ENCODE data around the gene COL6A3.

COL6A3 gene

DNA sequence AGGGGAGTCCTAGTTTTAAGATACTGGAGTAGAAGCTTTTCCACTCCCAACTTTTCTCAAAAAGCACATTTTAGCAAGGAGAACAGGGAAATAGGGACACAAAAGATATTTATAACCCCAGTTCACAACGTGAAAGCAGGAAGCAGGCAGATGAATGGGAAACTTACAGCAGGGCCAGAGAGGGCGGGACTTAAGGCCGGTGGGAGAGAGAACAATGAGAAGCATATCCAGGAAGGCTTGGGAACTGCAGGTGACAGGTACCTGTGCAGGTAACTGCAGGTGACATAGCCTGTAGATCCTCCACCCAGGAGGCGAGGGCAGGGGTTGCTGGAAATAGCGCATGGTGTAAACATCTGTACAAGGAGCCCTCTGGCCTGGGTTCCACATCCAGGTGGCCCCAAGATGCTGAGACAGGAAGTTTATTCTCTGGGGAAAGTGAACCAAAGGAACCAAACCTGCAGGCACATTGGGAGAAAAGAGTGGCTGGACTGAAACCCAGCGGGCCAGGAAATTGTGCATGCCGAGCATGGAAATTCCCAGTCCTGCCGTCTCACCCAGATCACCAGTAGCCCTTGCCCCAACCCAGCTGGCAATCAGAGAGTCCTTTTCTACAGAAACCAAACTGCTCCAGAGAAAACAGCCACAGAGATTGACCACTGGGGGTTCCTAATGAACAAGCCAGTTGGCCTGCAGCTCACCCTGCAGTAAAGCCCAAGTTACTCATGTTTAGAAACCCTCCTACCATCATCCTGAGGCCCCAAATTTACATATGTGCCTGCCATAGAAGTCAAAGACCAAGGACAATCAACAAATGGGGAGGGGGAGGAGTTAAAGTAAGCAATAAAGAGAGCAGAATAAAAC is 24.3 kb upstream of the COL6A3 start:
- no peak for DNase-seq

DNA sequence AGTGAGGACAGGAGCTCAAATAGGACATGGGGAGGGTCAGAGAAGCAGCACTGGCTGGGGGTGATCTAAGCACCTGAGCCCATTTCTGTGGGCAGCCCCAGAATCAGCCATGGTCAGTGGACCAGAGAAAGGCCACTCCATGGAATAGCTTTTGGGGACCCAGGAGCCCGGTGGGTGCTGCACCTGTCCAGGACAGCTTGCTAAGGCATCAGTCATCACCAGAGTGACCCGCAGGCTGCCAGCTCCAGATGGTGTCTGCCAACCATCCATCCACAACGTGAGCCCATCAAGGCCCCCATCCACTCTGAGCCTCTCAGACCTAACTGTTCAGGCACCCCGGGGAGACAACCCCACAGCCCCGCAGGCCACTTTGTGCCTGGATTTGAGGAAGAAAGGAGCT is 23.6 kb upstream of the COL6A3 start:
- DNase-seq, result no peak

DNA sequence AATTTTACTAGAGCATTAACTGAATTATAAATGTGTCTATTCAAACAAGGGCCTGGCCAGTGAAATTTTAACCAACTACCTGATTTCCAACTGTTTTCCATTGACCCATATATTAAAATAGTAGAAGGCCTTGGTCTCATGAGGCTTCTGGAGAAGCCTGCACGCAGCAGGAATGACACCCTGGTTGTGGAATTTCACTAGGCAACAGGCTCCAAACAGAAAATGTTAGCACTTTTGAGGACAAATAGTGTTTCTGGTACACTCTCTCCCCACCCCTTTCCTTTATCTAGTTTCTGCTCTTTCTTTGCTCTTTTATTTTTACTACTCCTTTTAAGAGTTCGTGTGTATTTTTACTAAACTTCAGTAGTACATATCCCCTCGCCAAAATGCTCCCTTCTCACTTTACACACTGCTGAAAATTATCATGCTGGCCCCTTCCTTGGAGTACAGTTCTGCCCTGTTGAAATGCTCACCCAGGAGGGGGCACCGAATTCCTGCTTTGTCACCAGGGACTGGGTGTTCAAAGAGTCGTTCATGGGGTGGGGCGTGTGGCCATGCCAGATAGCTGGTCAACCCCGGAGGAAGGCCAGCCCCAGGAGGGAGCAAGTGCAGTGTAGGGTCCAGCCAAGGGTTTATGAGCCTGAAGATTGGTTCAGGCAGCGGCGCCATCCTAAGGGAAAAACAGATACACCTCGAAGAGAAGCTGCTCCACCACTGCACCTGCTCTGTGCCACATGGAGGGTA is 22.1 kb upstream of the COL6A3 start:
- no peak for DNase-seq

DNA sequence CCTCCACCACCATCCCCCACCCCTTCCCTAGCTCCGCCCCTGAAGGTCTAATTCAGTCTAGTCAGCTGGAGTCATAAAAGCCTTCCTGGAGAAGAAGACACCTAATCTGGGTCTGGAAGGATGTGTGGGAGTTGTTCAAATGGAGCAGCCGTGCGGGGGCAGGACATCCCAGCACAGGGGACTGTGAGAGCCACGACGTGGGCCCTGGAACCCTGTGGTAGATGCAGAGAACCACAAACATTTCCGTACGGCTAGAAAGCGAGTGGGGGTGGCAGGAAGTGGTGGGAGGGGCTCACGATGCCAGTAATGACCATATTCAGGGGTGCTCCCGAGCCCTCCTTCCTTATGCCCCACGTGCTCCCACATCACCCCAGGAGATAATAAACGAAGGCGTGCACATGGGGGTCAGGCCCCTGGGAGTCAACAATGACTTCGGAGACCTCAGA is 20.9 kb upstream of the COL6A3 start:
- DNase-seq, result peak; percentile 49

DNA sequence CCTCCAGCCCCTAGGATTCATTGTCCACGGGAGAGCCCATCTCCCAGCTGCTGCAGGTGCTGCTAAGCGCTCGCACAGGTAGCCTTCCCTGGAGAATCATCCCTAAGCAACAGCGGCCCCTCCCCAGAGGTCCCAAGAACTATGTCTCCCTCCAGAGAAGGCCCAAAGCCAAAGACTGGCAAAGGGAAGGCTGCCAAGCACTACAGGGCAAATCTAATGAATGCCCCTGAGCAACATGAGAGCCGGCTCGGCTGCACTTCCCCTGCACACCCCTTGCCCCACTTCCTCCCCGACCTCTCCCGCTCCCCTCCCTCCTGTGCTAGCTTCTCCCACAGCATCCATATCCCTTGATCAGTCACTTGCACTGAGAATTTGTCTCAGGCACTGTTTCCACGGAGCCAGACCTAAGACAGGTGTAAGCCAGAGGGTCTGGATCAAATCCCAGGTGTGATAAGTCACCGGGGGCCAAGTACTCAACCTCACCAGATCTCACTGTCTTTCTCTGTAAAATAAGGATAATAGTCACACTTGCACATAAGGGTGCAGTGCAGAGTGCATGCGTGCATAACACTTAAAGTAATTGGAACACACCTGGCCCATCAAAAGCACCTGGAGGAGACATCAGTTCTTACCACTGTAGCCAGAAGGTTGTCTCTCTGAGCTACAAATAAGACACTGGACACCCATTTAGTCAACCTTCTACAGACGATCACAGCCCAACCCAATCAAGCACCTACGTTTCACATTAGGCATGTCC is 20.1 kb upstream of the COL6A3 start:
- DNase-seq, result no peak

DNA sequence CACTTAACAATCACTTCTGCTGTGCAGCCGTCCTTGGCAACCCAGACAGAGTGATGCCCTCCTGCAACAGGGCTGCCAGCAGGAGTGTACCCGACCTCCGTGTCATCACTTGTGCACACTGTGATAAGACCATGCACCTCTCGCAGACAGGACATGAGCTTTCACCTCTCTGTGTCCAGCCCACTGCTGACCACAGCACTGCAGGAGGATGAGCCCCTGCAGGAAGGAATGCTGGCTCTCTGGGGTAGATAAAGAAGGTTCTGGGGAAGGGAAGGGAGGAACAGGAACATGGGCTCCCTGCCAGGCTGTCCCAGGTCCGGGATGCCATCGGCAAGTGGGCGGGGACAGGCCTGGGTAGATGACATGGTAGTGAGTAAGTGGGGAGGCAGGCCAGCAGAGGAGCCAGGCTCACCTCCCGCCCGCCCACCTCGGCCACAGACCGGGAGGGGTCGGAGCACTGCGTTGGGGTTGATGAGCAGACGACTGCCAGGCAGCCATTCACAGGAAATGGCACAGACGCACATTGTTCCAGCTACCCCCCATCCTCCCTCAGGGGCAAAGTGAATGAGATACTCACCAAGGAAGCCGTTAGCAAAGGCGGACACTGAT is 18.6 kb upstream of the COL6A3 start:
- DNase-seq, result peak; percentile 64

DNA sequence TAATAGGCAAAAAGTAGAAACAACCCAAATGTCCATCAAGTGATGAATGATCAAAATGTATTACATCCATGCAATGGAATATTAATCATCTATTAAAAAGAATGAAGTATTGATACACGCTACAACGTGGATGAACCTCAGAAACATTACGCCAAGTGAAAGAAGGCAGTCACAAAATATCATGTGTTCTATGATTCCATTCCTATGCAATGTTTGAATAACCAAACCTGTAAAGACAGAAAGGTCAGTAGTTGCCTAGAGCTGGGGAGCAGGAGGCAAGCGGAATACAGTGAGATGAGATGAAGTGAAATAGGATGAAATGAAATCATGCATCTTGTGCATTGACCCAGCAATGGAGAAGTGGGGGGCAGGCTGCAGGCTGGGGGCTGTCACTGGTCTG is 17.9 kb upstream of the COL6A3 start:
- no peak for DNase-seq

DNA sequence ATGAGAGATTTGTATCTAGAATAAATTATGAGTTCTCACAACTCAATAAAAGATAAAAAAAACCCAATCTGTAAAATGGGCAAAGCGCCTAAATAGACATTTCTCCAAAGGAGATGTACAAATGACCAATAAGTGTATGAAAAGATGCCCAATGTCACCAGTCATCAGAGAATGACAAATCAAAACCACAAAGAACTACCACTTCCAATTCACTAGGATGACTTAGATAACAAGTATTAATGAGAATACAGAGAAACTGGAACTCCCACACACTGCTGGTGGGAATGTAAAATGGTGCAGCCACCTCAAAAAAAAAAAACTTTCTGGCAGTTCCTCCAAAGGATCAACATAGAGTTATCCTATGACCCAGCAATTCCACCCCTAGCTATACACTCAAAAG is 17.4 kb upstream of the COL6A3 start:
- no peak for DNase-seq

DNA sequence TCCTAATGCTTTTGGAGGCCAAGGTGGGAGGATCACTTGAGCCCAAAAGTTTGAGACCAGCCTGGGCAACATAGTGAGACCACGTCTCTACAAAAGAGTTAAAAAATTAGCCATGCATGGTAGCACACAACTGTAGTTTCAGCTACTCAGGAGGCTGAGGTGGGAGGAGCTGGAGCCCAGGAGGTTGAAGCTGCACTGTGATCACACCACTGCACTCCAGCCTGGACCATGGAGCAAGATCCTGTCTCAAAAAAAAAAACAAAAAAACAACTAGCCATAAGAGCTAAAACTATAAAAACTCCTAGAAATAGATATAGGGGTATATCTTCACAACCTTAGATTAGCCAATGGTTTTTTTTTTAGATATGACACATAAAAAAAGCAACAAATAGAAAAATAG is 16.9 kb upstream of the COL6A3 start:
- no peak for DNase-seq

DNA sequence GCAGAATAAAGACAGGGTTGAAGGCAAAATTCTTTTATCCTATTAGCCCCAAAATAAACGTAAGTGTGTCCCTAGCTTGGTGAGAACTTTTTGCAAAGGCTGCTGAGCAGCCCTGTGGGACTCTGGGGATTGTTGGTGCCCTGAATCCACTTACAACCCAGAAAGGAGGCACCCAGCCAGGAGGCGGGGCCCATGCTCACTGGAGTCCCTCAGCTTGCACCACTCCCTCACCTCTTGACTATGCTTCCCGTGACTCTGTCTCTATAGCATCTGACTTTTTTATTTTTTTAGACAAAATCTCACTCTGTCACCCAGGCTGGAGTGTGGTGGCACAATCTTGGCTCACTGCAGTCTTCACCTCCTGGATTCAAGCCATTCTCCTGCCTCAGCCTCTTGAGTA is 15.8 kb upstream of the COL6A3 start:
- DNase-seq, result no peak

DNA sequence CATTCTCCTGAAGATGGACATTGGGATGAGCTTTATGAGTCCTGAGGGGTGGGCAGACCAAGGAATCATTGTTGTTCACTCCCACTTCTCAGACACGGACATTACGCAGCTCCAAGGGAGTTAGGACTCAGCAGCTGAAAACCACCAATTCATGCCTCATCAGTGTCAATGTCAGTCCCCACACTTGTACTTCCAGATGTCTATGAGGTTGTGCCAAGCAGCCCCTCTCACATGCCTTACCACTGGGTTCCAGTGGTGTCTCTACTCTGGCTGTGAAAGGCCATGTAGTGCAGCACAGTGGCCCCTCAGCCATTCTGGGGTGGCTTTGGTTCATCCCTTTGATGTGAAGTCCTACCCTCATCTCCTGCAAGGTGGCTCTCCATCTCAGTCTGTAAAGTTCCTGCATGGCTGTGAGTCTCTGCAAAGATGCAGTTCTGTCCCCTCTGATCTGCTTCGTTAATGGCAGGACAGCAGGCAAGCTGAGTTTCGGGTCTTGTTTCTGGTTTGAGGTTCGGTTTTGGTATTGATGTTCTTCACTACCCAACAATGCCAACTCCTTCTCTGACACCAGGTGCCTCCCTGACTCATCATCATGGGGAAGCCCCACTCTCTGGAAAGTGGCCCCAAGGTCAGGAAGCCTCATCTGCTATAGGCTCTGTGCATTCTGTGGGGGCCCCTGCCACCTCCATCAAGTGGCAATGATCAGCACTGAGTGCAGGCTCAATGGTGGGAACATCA is 14.0 kb upstream of the COL6A3 start:
- DNase-seq, result no peak

DNA sequence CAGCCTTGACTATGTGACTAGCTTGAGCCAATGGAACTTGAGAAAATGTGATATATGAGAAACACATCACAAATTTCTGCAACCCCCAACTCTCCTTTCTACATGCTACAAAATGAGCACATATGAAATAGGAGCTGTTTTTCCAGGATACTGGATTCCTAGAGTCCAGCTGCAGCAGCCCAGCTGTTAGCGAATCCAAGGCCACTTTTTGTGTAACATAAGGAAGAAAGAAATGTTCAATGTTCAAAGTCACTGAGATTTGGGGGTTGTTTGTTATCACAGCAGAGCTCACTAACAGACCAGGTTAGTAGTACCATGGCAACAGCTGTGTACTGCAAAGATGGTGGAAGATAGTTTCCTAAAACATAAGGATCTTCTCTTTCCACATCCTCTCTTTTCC is 12.6 kb upstream of the COL6A3 start:
- no peak for DNase-seq

DNA sequence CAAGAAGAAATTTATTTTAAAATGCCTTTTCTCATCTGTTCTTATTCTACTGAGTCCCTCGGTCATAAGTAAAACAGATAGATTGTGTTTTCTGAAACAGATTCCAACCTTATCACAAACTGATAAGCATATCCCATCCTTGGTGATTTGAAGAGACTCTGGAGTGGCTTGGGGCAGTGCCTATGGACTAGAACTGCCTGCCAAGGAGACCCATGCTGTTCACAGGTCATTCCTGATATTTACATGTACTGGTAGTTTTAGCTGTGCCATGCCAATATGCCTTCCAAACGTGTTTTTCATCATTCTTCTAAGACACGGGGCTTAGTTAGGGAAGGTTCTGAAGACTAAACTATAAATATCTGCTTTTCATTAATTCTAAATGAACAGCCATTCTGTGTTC is 11.4 kb upstream of the COL6A3 start:
- no peak for DNase-seq

DNA sequence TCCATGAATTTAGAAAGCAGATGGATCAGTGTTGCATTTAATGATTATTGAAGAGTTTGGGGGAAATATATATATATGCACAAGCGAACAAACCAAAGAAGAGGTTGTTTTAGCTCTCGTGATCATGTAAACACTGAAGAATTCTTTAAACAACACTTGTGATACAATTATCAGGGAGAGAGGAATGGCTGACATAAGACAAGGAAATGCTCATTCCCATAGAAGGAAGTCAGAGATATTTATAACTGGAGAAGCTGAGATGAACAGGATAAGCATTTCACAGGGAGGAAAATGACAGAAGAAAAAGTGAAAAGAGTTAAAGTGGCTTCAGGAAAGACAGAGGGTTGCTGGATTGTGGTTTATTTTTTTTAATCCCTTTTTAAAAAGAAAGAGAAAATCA is 10.6 kb upstream of the COL6A3 start:
- no peak for DNase-seq

DNA sequence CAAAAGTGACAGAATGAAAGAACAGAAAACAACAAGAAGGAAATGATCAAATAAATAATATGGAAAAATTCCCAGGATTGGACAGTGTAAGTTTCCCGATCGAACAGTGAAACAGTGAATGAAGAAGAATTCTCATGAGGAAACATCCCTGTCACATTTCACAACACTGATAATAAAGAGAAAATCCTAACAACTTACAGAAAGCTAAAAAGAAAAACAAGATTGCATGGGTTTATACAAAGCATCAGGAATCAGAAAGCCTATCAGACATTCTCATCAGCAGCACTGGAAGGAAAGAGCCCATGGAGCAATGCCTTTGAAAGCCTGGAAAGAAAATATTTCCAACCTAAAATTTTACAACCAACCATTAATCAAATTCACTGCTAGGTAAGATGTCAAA is 9.9 kb upstream of the COL6A3 start:
- DNase-seq, result no peak

DNA sequence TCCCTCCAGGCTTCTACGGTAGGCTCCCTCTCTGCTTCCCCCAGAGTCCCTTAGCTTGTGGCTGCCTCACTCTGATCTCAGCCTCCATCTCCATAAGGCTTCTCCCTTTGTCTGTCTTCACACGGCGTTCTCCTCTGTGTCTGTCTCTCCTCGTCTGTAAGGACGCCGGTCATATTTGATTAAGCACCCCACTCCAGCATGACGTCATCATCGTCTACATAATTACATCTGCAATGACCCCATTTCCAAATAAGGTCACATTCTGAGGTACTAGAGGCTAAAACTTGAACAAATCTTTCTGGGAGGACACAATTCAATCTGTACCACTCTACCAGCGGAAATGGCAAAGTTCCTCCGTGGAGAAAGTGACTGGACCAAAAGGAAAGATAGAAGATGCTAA is 8.3 kb upstream of the COL6A3 start:
- no peak for DNase-seq

DNA sequence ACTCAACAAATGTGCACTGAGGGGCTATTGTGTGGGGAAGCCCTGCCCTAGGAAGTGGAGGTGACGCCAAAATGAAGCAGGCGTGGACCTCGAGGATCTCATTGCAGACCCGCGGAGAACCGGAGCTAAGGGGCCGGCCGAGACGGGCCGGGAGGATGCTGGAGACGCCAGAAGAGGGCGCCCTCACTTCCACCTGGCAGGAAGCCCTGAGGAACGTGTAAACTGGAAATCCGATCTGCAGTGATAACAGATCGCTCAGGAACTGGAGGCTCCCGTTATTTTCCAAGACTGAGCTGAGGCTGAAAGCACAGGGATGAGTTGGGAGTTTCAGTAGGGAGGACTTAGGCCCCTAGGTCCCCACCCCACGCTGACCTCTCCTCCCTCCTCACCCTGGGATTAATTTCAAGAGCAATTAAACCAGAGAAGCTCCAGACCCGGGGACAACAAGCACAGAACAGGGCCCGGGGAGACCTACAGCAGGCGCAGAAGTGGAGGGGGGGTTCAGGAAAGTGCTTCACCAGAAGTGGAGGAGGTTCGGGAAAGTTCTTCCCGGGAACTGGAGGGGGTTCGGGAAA is 7.7 kb upstream of the COL6A3 start:
- peak; percentile 67 for DNase-seq

DNA sequence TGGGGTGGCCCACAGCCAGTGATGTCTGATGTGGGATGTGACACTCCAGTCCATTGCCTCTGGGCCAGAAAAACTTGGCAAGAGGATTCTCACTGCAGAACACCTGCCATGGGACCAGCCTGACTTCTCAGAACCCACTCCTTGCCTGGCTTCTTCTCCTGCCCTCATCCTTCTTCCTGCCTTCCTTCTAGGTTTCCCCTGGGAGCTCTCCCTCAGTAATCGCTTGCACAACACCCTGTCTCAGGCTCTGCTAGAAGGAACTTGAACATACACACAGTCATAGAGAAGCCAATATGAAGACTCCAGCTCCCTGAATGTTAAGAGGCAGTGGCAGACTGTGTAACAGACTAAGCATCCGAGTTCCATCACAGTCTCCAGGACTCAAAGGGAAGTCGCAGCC is 4.3 kb upstream of the COL6A3 start:
- no peak for DNase-seq

DNA sequence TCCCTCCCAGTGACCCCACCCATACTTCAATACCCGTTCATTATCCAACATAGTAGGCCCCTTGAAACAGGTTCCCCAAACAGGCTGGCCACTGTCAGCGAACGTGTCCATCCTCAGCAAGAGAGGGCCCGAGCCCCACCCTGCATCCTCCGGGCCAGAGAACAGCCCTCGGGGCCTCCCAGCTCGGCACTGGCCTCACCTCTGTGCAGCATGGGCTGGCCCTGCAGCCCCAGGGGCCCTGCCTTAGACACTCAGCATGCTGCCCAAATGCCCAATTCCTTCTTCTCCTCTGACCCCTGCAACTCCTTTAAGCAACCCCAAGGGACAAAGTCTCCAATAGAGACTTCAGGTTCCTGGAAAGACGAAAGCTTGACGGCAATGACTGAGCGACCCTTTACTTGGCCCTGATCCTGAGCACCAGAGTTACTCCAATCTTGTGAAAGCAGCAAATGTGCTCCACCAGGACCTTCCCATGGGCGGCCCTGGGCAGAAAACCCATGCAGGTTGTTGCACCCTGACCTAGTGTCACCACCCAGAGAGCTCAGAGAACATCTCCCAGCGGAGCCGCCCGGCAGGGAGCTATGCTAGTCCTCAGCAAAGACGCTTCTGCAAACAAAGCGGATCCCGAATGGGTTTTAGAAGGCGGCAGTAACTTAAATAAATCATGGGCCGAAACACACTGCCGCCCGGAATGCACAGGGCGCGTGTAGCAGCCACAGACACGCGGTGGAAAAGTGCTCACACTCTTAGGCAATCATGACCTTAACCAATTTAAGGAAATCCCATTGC is 782 bp downstream of the COL6A3 start:
- DNase-seq, result no peak

DNA sequence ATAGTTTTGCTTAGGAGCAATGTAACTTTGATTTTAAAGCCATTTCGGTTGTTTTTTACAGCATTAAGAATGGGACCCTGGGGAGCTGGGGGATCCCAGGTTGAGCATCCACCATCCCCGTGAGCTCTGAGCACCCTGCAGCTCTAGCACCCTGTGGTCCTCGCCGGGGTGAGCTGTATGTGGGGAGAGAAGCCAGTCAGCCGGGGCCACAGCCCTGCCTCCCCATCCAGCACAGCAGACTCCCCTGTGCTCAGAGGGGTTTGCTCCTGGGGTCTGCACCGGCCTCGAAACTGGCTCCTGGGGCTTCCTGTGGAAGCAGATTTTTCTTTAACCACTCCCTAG is 1.3 kb downstream of the COL6A3 start:
- no peak for DNase-seq

DNA sequence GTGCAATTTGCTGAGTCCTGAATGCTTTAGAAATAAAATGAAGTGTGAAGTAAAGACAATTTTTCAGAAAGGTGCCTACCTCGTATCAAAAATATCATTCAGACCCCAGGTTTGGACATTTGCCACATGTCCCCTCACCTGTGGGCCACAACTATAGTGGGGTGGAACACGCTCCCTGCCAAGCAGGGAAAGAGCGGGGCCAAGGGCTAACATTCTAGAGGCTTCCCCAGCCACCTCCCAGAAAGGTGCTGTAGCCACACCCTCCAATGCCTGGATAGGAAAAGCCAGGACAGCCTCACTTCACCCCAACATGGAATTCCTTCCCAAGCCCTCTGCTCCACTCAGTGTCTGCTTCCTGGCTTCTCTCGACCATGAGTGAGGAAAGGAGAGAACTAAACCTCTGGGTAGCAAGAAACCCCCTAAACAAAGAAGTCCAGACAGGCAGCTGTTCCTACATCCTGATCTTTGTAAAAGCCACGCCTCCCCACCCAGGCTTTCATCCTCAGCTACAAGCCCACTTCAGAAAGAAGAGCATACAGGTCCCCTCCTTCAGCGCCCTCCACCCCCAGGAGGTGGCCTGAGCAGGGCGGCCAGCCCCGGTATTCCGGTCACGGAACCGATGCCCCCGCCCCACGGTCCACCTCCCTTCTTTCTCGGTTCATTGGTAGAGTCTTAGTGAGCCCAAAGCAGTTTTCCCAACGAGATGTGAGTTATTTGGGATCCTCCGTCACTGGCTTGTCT is 2.1 kb downstream of the COL6A3 start:
- no peak for DNase-seq
